Measurements from ENCODE around the gene SHC2. TPM values are rescaled to one million over a fixed set of nuclear protein-coding genes. Genes with fewer than 3 reads are reported as not detected.

SHC2 gene
- total and polyA plus RNA-seq, 2 of the 8 experiments (the other 6 are each of a cell fraction or from before 2014, with no cell fraction given) = 4.4 to 7.3 TPM

DNA sequence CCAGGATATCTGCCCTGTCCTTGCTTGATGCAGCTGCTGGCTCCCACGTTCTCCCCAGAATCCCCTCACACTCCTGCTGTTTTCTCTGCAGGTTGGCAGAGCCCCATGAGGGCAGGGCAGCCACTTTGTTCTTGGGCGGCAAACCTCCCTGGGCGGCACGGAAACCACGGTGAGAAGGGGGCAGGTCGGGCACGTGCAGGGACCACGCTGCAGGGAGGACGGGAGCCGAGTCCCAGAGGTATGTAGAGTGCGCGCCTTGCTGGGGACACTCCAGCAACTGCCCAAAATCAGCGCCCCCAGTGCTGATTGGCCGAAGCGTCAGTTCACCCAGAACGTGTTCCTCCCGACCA, 86.0 kb downstream of the SHC2 start:
- no peak overlapping the region for H2BK12ac ChIP-seq (ENCODE audit: low read depth, low read length)
- H2BK20ac ChIP-seq (ENCODE audit: low read length) = no peak overlapping the region
- no peaks in the 10 kb centered on the region for H3K36me3 ChIP-seq (ENCODE audit: control insufficient read depth in 2 of 4, insufficient read depth in 4 of 4, low read length in 3 of 4)
- H4K20me1 ChIP-seq (replicated peaks in 1 of 2; ENCODE audit: control insufficient read depth in 1 of 2, insufficient read depth in 2 of 2, low read length in 2 of 2) = no peaks in the 10 kb centered on the region
- no peak overlapping the region for H3K14ac ChIP-seq (ENCODE audit: insufficient read length)
- no peak overlapping the region for H4K8ac ChIP-seq (ENCODE audit: extremely low read depth, insufficient read depth, low read length)
- ChIA-PET POLR2A (ENCODE audit: partially characterized antibody) (interaction anchor here (1.9 kb wide), 1 partner anchor 12 kb away, joined by 4 read pairs; no protein-coding TSS in a partner anchor), CTCF (ENCODE audit: partially characterized antibody) (interaction anchor here (1.2 to 2.9 kb wide), 2 partner anchors 9 to 14 kb away, joined by 4 to 16 read pairs; no protein-coding TSS in a partner anchor)
- no peak overlapping the region for H3K9ac ChIP-seq (replicated peaks in 1 of 4; ENCODE audit: extremely low read depth in 1 of 4, low read depth in 3 of 4, low read length in 3 of 4)
- H2BK15ac ChIP-seq (ENCODE audit: low read length) = no peak overlapping the region
- H4K5ac ChIP-seq (ENCODE audit: insufficient read length, low read depth, low read length) = no peak overlapping the region
- H3K27ac ChIP-seq (ENCODE audit: low read depth, low read length) = no peak overlapping the region
- DNase-seq (ENCODE audit: low read depth in 1 of 2, low spot score in 2 of 2) = no peak
- H3K9me3 ChIP-seq (ENCODE audit: insufficient read depth in 2 of 2, low read depth in 1 of 2, low read length in 1 of 2) = no peaks in the 10 kb centered on the region; a peak in 1 of 4 replicates
- WGBS, 2 experiments (ENCODE audit: extremely low coverage in 1 of 2, insufficient coverage in 1 of 2, insufficient read length in 1 of 2, insufficient replicate concordance in 2 of 2, low coverage in 1 of 2, low lambda C conversion rate in 2 of 2, missing lambda C conversion rate in 1 of 2) = 80% methylated on average over 17 of the region's 17 CpGs; no CpG with 5 or more reads in 1 of the 2 experiments
- H3K27me3 ChIP-seq (replicated peaks in 1 of 4; ENCODE audit: control insufficient read depth in 3 of 4, extremely low read depth in 1 of 4, insufficient read depth in 3 of 4, low read length in 3 of 4) = no peaks in the 10 kb centered on the region; a peak in 1 of 7 replicates
- H2AFZ ChIP-seq (ENCODE audit: low read length) = no peak overlapping the region
- H3K4ac ChIP-seq (replicated peaks; ENCODE audit: insufficient read length, low read depth, low read length) = no peak overlapping the region
- no peak overlapping the region for H4K91ac ChIP-seq (replicated peaks; ENCODE audit: insufficient read length, low read length)
- FAIRE-seq = no peak
- H3K4me2 ChIP-seq (ENCODE audit: insufficient read depth in 1 of 2, low read depth in 2 of 2, low read length in 2 of 2) = no peak overlapping the region
- no peak overlapping the region for H3K23ac ChIP-seq (ENCODE audit: insufficient read length)
- no peak overlapping the region for H2AK5ac ChIP-seq (ENCODE audit: low read depth, low read length)
- H3K4me1 ChIP-seq (replicated peaks in 1 of 4; ENCODE audit: control insufficient read depth in 3 of 4, insufficient read depth in 4 of 4, low read length in 3 of 4) = no peaks in the 10 kb centered on the region
- no peaks in the 10 kb centered on the region for H3K79me2 ChIP-seq (ENCODE audit: control insufficient read depth in 1 of 2, insufficient read depth in 2 of 2, low read length in 2 of 2)
- no peaks in the 10 kb centered on the region for H3K79me1 ChIP-seq (ENCODE audit: low read depth, low read length)
- H3K18ac ChIP-seq (ENCODE audit: extremely low read depth, low read length) = no peak overlapping the region
- H3K4me3 ChIP-seq (ENCODE audit: extremely low read depth in 1 of 4, insufficient read depth in 2 of 4, low read depth in 3 of 4, low read length in 4 of 4) = no peak overlapping the region
- H3K56ac ChIP-seq (replicated peaks; ENCODE audit: insufficient read length, low read depth, low read length) = no peak overlapping the region
- no peak overlapping the region for H2BK120ac ChIP-seq (replicated peaks; ENCODE audit: low read depth, low read length)
- no peaks in the 10 kb centered on the region for H3K23me2 ChIP-seq (ENCODE audit: low read depth, low read length)
- H2BK5ac ChIP-seq (ENCODE audit: low read depth, low read length) = no peak overlapping the region

Data from H1 (cell line).